Subcutaneous adipose tissue (tissue), 4 donors: ENCODE measurements around the gene ARL8B. TPM values are rescaled to one million over a fixed set of nuclear protein-coding genes. Genes with fewer than 3 reads are reported as not detected.

ENCODE experiments used
- total RNA-seq, 4 donors: library from RNA; depleted of rRNA; stranded (reverse); fragments of >200 nt; gene quantifications; one replicate each; pipeline ENCODE4 v1.1.0, GENCODE V29; 2016
- TF ChIP-seq, protein P1 (sequence below): fragments of 450-650 bp; IDR thresholded peaks from one replicate; pipeline ENCODE4 v1.5.1; 2016; ENCODE audit warnings: low read depth, mild to moderate bottlenecking, control low read depth, antibody characterized with exemption, moderate library complexity

Gene ARL8B
- total RNA-seq, 4 donors from 2014 or later, result 49.4 to 136 (median 73.6) TPM

DNA sequence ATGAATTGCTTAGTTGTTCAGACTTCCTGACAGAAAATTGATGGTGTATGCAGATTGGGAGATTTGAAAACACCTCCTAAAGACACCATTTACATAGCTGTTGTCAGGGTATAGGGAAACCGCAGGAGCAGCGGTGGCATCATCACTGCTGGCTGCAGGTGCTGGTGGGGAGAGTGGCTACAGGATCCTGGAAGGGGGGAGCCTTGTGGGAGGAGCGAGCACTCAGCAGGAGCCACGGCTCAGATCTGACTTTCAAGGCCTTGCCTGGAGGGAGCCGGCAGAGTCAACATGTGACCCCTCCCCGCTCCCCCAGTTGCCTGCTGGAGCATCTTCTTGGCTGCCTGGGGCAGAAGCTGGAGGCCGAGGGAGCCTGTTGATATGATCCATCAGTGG lies 91.5 kb downstream of the ARL8B start:
- TF ChIP-seq, protein P1, sequence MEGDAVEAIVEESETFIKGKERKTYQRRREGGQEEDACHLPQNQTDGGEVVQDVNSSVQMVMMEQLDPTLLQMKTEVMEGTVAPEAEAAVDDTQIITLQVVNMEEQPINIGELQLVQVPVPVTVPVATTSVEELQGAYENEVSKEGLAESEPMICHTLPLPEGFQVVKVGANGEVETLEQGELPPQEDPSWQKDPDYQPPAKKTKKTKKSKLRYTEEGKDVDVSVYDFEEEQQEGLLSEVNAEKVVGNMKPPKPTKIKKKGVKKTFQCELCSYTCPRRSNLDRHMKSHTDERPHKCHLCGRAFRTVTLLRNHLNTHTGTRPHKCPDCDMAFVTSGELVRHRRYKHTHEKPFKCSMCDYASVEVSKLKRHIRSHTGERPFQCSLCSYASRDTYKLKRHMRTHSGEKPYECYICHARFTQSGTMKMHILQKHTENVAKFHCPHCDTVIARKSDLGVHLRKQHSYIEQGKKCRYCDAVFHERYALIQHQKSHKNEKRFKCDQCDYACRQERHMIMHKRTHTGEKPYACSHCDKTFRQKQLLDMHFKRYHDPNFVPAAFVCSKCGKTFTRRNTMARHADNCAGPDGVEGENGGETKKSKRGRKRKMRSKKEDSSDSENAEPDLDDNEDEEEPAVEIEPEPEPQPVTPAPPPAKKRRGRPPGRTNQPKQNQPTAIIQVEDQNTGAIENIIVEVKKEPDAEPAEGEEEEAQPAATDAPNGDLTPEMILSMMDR, result no peak

DNA sequence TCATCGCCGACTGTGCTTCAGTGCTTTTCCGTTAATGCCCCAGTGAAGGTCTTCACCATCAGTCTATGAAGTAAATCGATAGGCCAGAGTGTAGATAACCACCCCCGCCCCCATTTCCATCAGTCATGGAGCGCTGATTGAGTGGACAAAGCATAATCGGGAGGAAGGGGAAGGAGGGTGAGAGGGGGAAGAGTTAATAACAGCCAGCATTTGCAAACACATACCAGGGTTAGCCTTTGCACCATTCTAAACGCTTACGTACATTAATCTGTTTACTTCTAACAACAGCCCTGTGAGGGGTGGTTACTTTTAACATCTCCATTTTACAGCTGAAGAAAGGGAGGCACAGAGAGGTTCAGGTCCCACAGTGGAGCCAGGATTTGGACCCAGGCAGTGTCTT lies 92.3 kb downstream of the ARL8B start:
- TF ChIP-seq, protein P1, result no peak

DNA sequence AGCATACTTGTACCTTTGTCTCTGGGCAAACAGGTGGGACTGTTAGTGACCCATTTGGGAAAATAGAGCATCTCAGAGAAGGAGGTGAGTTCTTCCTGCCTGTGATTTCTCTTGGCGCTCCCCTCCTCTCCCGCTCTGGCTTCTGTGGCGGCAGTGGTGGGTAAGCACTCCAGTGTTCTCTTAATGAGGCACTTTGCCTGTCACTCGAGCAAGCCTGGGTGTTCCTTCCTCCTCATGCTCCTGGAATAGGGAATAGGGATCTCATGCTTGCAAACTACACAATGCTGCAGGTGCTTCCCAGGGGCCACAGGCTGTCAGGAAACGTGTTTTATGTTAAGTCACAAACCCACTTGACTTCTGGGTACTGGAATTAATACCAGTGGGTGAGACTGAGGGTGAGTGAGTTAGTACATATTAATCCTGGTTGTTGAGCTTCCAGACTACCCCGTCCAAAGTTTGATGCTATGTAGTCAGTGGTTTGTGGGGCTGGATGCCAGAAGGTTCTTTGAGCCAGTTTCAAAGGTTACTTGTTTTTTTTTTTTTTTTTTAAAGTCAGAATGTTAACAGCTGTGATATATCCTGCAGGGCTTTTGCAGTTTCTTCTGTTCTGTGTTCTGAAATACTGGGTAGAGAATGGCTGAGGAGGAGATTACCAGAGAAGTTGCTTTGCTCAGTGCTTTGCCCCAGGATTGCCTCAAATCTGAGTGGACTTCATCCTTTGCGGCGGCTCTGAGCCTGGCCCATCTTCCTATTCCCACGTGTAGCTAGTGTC lies 95.9 kb downstream of the ARL8B start:
- TF ChIP-seq, protein P1, result no peak

DNA sequence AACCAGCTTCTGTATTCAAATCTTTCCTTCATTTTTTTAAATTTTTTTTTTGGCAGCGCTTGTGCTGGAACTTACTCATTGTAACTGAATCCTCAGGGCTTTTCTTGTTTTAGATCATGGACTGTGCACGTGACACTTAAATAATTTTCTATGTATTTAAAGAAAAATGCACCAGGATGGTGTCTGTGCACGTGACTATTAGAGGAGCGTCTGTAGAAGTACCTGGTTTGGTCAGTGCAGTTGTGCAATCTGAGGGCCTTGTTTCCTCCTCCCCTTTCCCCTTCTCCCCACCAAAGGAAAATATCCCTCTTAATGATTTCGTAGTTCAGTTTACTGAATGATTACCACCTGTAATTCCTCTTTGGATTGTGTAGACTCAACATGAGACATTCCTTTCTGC lies 96.7 kb downstream of the ARL8B start:
- TF ChIP-seq, protein P1, result no peak

DNA sequence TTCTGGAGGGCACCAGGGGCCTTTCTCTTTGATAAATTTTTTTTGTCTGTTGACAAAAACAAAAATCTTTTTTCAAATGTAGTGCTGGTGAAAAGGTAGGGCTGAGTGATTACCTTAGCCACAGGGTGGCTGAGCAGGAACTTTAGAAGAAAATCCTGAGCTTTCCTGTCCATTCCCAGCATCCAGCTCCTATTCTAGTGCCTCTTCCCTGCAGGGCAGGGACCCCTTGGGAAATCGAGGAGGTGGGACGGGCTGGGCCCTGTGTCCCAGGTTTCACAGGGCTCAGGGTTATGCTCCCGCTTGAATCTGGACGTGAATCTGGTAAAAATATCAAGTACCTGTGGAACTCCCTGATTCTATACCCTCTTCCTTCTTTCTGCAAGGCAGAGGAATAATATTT lies 97.1 kb downstream of the ARL8B start:
- TF ChIP-seq, protein P1, result no peak

DNA sequence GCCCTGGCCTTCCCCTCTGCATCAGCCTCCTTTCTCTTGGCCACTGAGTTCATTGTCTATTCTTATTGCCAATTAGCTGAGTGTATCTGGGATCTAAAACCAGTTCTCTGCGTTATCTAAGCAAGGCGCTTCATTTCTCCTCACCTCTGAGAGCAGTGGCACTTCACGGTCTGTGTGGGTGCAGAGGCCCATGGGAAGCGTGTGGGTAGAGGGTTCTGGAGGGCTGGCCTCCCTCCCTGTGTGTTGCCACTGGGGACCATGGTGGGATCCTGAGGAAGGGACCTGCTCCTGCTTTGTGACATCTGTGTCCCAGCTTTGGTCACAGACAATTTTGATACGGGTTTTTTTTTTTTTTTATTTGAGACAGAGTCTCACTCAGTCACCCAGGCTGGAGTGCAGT lies 98.1 kb downstream of the ARL8B start:
- TF ChIP-seq, protein P1, result no peak

DNA sequence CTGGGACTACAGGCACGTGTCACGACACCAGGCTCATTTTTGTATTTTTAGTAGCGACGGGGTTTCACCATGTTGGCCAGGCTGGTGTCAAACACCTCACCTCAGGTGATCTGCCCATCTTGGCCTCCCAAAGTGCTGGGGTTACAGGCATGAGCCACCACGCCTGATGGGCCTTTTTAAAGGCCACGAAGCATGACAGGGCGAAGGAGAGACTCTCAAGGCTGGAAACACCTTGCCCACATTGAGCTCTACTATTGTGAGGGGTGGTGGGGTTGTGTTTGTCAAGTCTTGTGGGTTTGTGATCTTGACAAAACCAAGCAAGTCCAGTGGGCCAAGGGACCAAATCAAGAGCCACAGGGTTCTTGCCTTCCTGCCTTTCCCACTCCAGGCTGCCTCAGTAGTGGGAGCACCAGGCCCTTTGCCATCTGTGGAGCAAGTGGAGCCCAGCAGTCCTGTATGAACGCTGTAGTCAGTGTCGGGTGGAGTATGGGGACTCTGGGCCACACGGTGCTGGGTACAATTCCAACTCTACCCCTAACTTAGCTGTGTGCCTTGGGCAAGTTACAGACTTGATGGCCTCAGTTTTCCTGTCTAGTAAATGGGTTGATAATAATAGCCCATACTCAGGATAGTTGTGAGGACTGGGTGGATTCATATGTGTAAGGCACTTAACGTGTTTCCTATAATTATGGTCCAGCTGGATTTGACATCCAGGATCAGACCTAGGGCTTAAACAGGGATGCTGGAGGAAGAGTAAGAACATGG lies 98.8 kb downstream of the ARL8B start:
- TF ChIP-seq, protein P1, result no peak
